ENCODE results near the gene LITAF. TPM values are rescaled to one million over a fixed set of nuclear protein-coding genes. Genes with fewer than 3 reads are reported as not detected.
"Not testable (repeated sequence)": the region's sequence is repeated elsewhere in the genome, so short reads cannot be mapped to it uniquely, and the experiment has no call there.

The LITAF gene
- total RNA-seq, 1 donor from 2014 or later = 4.7 TPM

DNA sequence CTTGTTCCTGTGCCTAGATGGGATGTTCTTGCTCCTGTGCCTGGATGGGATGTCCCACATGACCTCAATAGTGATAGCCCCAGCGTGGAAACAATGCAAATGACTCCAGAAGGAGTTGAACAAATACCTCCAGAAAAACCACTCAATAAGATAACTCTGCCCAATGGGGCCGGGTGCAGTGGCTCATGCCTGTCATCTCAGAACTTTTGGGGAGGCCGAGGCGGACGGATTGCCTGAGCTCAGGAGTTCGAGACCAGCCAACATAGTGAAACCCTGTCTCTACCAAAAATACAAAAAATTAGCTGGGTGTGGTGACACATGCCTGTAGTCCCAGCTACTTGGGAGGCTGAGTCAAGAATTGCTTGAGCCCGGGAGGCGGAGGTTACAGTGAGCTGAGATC is 15.2 kb upstream of the LITAF start:
- no peak for DNase-seq (ENCODE audit: extremely low read depth, low read depth, low spot score)

DNA sequence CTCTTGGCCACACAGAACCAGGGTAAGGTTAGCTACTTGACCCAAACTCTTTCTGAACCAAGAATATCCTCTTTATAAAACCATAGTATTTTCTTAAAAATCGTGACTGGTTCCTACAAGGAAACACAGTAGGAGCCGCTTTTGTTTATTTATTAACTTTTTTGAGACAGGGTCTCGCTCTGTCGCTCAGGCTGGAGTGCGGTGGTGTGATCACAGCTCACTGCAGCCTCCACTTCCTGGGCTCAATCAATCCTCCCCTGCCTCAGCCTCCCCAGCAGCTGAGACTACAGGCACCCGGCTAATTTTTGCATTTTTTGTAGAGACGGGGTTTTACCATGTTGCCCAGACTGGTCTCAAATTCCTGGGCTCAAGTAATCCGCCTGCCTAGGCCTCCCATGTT is 14.7 kb upstream of the LITAF start:
- DNase-seq (ENCODE audit: extremely low read depth, low read depth, low spot score) = no peak

DNA sequence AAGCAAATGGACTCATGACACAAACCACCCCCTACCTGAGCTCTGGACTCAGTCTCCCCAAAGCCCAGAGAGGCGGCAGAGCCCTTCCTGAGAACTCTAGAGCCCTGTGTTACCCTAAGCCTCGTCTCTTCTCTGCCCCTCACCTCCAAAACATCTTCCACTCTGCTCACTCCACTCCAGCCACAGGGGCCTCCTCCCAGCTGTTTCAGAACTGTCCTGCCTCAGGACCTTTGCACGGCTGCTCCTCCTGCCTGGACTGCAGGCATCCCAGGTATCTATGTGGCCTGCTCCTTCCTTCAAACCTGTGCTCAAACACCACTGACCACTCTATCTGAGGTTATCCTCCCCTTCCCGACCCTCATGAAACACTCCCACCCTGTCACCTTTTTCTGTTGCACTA is 12.9 kb upstream of the LITAF start:
- no peak for DNase-seq (ENCODE audit: extremely low read depth, low read depth, low spot score)

DNA sequence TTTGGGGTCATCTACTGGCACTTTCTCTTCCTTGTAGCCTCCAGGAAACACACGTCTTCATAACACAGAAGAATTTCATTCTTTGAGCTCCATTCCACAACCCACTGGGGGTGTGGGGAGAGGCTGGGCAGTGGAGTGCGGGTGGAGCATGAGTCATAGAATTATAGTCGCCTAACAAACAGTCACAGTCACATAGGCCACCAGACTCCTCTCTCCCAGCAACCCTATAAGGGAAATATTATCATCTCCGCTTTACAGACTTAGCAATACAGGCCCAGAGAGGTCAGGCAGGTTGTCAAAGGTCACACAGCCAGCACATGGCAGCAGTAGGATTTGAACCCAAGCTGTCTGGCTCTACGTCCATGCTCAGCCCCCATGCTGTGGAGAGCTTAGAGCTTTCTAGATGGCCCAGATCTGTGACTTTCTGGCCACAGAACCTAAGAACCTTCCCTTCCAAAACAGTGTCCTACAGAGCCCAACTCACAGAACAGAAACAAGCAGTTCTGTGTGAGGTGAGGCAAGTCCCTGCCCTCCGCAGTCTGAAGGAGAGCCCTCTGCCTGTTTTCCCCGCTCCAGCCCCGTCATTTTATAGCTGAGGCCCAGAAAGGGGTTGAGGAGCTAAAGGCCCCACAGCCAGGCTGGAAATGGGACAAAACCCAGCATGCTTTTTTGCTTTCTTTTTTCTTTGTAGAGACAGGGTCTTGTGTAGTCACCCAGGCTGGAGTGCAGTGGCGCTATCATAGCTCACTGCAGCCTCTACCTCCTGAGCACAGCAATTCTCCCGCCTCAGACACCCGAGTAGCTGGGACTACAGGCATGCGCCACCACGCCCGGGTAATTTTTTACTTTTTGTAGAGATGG is 10.7 kb upstream of the LITAF start:
- DNase-seq (ENCODE audit: extremely low read depth, low read depth, low spot score) = no peak

DNA sequence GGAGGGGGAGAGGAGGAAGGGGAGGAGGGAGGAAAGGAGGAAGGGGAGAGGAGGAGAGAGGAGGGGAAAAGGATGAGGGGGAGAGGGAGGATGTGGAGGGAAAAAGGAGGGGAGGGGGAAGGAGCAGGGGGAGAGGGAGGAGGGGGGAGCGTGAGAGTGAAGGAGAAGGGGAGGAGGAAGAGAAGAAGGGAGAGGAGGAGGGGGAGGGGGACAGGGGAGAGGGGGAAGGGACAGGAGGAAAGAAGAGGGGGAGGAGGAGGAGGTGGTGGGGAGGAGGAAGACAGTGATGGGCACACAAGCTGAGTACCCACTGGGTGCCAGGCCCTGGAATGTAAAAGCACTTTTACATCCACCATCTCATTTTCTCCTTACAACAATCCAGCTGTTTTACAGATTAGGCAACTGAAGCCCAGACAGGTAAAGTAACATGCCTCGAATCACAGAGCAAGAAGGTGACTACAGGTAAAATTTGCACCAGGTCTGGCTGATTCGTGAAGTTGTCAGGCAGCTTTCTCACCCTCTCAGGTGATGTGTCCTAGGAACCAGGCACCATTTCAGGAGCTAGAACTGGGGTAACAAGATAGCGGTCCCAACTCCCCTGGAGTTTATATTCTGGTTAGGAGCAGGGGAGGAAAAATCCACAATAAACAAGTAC is 10.0 kb upstream of the LITAF start:
- no peak for DNase-seq (ENCODE audit: extremely low read depth, low read depth, low spot score)

DNA sequence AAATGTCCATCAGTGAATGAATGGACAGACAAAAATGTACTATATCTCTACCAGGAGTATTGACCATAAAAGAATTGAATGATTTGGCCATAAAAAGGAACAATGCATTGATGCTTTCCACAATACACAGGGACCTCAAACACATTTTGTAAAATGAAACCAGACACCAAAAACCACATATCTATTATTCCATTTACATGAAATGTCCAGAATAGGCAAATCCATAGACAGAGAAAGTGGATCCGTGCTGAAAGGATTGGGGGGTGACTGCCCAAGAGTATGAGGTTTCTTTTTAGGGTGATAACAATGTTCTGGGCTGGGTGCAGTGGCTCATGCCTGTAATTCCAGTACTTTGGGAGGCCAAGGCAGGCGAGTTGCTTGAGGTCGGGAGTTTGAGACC is 6.9 kb upstream of the LITAF start:
- no peak for DNase-seq (ENCODE audit: extremely low read depth, low read depth, low spot score)

DNA sequence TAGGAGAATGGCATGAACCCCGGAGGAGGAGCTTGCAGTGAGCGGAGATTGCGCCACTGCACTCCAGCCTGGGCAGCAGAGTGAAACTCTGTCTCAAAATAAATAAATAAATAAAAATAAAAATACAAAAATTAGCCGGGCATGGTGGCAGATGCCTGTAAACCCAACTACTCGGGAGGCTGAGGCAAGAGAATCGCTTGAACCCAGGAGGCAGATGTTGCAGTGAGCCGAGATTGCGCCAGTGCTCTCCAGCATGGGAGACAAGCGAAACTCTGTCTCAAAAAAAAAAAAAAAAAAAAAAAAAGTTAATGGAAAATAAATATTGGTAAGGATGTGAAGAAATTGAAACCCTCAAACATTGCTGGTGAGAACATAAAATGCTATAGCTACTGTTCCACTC is 6.4 kb upstream of the LITAF start:
- not testable (repeated sequence) for DNase-seq (ENCODE audit: extremely low read depth, low read depth, low spot score)

DNA sequence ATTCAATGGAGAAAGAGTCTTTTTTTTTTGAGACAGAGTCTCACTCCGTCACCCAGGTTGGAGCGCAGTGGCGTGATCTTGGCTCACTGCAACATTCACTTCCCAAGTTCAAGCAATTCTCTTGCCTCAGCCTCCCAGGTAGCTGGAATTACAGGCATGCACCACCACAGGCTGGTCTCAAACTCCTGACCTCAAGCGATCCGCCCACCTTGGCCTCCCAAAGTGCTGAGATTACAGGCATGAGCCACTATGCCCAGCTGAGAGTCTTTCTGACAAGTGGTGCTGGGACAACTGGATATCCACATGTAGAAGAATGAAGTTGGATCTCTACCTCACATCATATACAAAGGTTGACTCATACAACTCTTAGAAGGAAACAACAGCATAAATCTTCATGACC is 4.9 kb upstream of the LITAF start:
- DNase-seq (ENCODE audit: extremely low read depth, low read depth, low spot score) = not testable (repeated sequence)

DNA sequence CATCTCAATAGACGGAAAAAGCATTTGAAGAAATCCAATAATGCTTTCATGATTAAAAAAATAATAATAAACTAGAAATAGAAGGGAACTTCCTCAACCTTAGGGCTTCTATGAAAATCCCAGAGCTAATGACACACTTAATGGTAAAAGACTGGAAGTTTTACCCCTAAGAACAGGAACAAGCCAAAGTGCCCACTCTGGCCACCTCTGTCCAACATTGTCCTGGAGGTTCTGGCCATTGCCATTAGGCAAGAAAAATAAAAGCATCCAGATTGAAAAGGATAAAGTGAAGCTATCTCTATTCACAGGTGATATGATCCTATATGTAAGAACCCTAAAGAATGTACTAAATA is 2.5 kb upstream of the LITAF start:
- no peak for DNase-seq (ENCODE audit: extremely low read depth, low read depth, low spot score)

DNA sequence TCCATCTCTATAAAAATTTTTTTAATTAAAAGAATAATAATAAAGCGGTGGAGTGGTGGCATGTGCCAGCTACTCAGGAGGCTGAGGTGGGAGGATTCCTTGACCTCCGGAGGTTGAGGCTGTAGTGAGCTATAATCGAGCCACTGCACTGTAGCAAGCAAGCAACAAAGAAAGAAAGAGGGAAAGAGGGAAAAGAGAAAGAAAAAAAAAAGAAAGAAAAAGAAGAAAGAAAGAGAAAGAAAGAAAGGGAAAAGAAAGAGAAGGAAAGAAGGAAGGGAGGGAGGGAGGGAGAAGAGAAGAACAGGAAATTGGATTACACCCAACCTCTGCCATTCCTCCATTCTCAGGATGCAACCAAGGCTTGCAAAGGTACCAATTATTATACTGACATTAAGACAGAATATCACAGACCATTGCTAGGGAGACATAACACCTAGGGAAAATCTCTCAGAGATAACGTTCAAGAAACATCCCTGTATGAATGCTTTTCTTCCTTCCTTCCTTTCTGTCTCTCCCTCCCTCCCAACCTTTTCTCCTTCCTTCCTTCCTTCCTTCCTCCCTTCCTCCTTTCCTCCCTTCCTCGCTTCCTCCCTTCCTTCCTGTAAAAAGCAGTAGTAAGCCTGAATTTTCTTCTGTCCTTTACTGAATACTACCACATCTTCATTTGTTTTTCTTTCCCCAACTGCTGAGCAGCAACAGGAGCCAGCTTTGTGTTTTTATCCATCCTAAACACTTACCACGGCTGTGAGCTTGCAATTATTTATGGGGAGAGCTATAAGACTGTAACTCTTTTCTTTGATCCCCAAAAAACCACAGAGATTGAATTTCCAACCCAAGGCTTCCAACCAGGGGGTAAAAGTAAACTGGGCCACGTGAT is 1.8 kb upstream of the LITAF start:
- no peak for DNase-seq (ENCODE audit: extremely low read depth, low read depth, low spot score)

DNA sequence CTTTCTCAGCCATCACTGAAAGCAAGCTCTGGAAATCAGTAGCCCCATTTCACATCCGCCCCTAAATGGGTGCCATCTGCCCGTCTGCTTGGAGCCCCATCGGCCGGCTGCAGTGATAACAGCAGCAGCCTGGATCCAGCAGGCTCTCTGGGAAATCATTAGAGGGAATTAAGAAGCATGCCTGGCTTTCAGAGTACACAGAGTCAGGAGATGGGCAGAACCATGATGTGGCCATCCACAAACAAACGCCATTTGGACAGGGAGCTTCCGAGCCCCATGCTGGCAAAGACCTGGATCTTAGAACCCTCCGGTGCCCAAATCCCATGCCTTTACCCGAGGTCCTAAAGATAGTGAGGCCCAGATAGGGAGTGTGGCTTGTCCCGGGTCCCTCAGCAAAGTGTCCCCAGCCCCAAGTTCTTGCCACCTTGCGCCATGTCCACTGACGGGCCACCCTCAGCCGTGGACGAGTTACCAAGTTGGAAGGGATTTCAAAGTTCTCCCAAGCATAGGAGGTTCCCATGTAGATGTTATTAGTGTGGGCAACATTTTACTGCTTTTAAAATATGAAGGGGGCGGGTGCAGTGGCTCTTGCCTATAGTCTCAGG is 1.0 kb upstream of the LITAF start:
- no peak for DNase-seq (ENCODE audit: extremely low read depth, low read depth, low spot score)

DNA sequence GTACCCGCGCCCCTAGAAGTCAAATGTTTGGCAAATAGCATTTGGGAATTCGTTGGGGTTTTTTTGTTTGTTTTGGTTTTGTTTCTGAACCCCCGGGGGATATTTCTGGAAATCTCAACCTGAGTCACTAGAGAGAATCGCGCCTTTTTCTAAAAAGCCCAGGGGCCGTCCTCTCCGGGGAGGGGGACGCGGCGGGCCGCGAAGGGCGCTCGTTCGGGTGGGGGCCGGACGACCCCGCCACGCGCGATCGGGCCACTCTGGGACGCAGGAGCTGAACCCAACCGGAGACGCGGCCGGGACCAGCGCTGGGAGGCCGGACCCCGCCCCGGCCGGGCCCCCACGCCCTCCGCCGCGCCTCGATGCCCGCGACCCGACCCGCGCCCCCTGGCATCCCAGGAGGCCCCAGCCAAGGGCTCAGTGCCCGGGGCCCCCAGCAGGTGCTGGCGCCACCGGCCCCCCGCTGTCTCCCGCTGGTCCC is 302 bp downstream of the LITAF start:
- no peak for DNase-seq (ENCODE audit: extremely low read depth, low read depth, low spot score)

DNA sequence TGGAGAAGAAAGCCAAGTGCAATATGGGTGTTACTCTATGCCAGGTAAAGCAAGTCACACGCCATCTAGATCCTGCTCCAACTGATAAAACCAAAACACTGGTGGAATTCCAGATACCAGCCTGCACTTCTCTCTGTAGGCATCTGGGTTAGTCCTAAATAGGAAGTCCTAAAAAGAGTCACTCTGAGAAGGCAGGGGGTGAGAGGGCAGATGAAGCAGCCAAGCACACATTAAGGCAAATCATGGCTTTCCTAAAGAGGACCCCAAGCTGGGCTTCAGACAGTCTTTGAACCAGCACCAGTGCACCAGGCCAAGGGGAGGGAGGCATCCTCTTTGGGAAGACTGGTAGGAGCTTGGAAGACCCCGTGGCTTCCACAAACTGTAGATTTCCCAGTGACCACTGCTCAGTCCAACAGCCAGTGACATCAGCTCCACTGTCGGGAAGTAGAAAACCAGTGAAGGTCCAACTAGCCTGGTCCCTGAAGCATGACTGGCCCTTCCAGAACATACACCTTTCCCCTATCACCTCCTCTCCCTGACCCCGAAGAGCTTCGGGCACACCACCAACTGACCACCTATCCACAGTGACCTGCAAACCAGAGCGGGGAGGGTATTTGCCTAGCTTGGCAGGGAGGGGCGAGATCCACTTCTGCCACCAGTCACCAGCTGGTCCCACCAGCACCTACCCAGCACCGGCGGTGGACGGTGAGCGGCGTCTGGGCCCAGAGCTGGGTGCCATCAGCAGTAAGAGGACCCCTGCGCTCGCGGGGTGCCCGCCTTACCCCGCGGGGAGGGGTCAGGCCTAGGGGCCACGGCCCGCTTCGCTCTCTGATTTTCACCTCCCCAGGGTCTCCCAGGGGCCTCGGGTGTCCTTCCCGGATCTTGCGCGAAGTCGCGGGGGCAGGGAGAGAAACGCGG is 1.0 kb downstream of the LITAF start:
- no peak for DNase-seq (ENCODE audit: extremely low read depth, low read depth, low spot score)

DNA sequence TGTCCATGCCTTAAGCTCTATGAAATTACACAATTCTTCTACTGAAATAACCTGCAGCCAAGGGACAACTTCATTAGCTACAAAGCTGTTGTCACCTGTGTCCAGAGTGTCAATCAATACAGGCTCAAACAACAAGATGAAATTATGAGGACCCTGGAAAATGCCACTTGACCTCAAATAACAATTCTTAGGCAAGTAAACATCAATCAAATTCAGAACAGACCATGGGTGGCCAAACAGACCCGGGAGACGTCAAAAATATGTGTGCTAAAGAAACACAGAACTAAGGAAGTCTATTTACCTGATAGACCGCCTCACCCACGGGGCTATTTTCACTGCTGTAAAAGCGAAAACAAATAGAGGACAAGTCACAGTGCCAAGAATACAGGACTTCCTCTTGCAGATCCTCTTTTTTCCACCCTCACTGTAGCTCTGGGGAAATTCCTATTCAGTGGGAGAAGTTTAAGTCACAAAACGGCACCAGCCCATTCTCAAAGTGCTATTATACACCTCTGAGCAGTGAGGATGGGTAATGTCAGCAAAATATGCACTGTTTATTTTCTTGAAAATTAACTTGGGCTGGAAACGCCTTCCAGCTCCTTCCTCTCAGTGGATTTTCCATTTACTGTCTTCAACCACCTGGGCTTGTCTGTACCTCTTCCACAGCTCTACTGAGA is 2.7 kb downstream of the LITAF start:
- no peak for DNase-seq (ENCODE audit: extremely low read depth, low read depth, low spot score)

DNA sequence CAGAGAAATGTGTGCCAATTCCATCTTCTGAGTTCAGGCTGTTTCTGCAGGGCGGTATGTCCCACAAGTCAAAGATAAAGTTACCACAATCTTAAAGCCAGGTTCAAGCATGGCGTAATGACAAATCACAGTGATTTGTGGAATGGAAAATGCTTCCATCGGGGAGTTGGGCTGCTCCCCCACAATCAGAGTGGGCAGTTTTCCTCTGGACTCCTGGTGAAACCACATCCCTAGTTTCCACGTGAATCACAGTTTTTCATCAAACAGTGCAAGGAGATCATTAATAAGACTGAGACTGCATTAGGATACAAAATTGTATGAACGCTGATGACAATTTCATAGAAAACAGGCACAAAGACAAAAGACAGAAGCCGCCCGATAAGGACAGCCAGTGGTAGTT is 3.6 kb downstream of the LITAF start:
- no peak for DNase-seq (ENCODE audit: extremely low read depth, low read depth, low spot score)

DNA sequence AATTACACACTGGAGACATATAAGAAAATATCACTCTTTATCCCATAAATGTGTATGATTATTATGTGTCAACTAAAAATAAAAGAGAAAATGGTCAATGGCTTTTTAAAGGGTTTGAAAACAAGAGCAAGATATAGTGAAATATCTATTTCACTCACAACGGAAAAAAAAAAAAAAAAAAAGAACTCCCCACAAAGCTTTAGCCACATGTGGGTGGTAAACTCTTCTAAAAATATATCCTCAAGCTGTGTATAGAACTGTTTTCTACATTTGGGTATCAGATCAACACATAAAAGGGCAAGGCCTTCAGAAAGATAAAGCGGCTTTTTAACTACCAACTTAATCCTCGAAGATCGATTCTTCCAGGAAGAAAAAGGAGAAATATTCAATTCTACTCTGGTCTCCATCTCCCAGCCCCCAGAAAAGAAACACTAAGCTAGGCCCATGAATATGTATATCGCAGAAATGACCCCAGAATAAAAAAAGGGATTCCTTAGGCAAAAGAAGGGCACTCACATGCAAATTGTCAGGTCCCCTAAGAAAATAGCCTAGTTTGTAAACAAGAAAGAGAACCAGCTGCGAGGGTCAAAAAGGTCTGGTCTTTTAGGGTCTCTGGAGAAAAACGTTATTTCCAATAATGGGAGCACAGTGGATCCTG is 4.4 kb downstream of the LITAF start:
- no peak for DNase-seq (ENCODE audit: extremely low read depth, low read depth, low spot score)

DNA sequence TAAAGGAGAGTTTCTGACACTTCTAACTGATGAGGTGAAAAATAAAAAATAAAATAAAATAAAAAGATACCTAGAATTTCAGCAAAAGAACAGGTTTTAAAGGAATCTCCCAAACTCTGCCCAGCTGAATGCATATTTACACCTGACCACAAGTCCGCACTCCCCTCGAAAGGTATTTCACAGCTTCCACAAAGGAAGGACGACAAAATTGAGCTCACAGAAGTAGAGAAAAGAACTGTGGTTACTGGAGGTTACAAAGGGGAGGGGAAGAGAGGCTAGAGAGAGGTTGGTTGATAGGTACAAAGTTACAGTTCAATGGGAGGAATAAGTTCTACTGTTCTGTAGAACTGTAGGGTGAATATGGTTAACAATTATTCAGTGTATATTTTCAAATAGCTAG is 5.0 kb downstream of the LITAF start:
- no peak for DNase-seq (ENCODE audit: extremely low read depth, low read depth, low spot score)

DNA sequence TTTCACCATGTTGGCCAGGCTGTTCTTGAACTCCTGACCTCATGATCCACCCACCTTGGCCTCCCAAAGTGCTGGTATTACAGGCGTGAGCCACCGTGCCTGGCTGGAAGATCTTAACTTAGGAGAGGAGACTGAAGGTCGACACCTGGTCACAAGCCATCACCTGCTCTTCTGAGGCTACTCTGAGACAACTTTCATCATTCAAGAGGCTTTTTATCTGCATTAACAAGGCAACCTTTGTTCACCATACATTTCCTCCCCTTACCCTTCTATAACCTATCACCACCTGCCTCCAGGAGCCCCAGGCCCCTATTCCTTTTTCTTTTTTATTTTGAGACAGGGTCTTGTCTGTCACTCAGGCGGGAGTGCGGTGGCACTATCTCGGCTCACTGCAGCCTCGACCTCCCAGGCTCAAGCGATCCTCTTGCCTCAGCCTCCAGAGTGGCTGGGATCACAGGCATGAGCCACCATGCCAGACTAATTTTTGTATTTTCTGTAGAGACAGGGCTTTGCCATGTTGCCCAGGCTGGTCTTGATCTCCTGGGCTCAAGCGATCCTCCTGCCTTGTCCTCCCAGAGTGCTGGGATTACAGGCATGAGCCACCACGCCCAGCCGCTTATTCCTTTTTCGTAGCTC is 6.2 kb downstream of the LITAF start:
- DNase-seq (ENCODE audit: extremely low read depth, low read depth, low spot score) = no peak

Measured in glomerular endothelial cell (primary cell).